Measurements from ENCODE around the gene MAGOH. TPM values are rescaled to one million over a fixed set of nuclear protein-coding genes. Genes with fewer than 3 reads are reported as not detected.

The MAGOH gene
- total and polyA plus RNA-seq, 2 of the 13 experiments (the other 11 are each of a cell fraction or from before 2014, with no cell fraction given), result 24.1 to 87.0 TPM

GRCh38 chr1:53196017-53196484 lies 42.3 kb downstream of the MAGOH start (continued):
- TF ChIP-seq RBM39 (IDR thresholded peaks at IDR 0.05; ENCODE audit: low read depth, low read length, poor library complexity, severe bottlenecking) (no peak), ZNF446 (CRISPR knock-in tag; IDR thresholded peaks at IDR 0.05) (no peak), CHD4 (IDR thresholded peaks at IDR 0.05; ENCODE audit: borderline replicate concordance, low read length) (0 out of 2 replicates have a peak, but pooled peaks have one; percentile 18), REPIN1 (CRISPR knock-in tag; IDR thresholded peaks at IDR 0.05; ENCODE audit: borderline replicate concordance, low read depth) (no peak), NR2F1 (CRISPR knock-in tag; IDR thresholded peaks at IDR 0.05) (peak; percentile 24 to 52; a peak in 1 of 4 replicates), NFE2L1 (CRISPR knock-in tag; IDR thresholded peaks at IDR 0.05; ENCODE audit: borderline replicate concordance) (no peak), ZNF280B (CRISPR knock-in tag; IDR thresholded peaks at IDR 0.05; ENCODE audit: borderline replicate concordance) (no peak), ZNF264 (CRISPR knock-in tag; IDR thresholded peaks at IDR 0.05) (no peak), CREB3 (CRISPR knock-in tag; IDR thresholded peaks at IDR 0.05) (no peak), ZBTB3 (CRISPR knock-in tag; IDR thresholded peaks at IDR 0.05; ENCODE audit: borderline replicate concordance, low read depth) (0 out of 2 replicates have a peak, but pooled peaks have one; percentile 15), NR1H2 (CRISPR knock-in tag; IDR thresholded peaks at IDR 0.05; ENCODE audit: borderline replicate concordance, low read depth) (peak; percentile 70; the same call in 1 of the 2 replicates), ZNF230 (CRISPR knock-in tag; IDR thresholded peaks at IDR 0.05) (no peak), RXRB (CRISPR knock-in tag; IDR thresholded peaks at IDR 0.05; ENCODE audit: borderline replicate concordance) (peak; percentile 95), KDM6A (CRISPR knock-in tag; IDR thresholded peaks at IDR 0.05; ENCODE audit: low read depth) (peak; percentile 46), ZNF296 (CRISPR knock-in tag; conservative IDR thresholded peaks at IDR 0.05) (no peak), PRMT3 (CRISPR knock-in tag; IDR thresholded peaks at IDR 0.05; ENCODE audit: borderline replicate concordance, low read depth) (no peak), KMT2B (CRISPR knock-in tag; IDR thresholded peaks at IDR 0.05) (no peak), FOSL1 (CRISPR knock-in tag; IDR thresholded peaks at IDR 0.05; ENCODE audit: borderline replicate concordance) (no peak), SALL2 (CRISPR knock-in tag; IDR thresholded peaks at IDR 0.05) (no peak), ZNF20 (CRISPR knock-in tag; IDR thresholded peaks at IDR 0.05) (no peak), ZNF546 (CRISPR knock-in tag; conservative IDR thresholded peaks at IDR 0.05) (no peak), MEF2D (CRISPR knock-in tag; IDR thresholded peaks at IDR 0.05) (peak; percentile 73; the same call in 1 of the 2 replicates), ZNF10 (CRISPR knock-in tag; IDR thresholded peaks at IDR 0.05; ENCODE audit: borderline replicate concordance, low read depth) (no peak), HINFP (CRISPR knock-in tag; IDR thresholded peaks at IDR 0.05; ENCODE audit: low read depth) (no peak), EP300 (IDR thresholded peaks at IDR 0.05; ENCODE audit: low read depth in 2 of 2, low read length in 2 of 2) (peak in 1 of 2 experiments; percentile 29; a peak in 1 of 4 replicates), EP300 (CRISPR knock-in tag; IDR thresholded peaks at IDR 0.05; ENCODE audit: borderline replicate concordance) (no peak), FOXK2 (IDR thresholded peaks at IDR 0.05) (no peak), ZEB1 (IDR thresholded peaks at IDR 0.05; ENCODE audit: insufficient replicate concordance, low read depth) (peak; percentile 45)

Data from HepG2 (cell line).